ENCODE results near the gene SHANK1.

DNA sequence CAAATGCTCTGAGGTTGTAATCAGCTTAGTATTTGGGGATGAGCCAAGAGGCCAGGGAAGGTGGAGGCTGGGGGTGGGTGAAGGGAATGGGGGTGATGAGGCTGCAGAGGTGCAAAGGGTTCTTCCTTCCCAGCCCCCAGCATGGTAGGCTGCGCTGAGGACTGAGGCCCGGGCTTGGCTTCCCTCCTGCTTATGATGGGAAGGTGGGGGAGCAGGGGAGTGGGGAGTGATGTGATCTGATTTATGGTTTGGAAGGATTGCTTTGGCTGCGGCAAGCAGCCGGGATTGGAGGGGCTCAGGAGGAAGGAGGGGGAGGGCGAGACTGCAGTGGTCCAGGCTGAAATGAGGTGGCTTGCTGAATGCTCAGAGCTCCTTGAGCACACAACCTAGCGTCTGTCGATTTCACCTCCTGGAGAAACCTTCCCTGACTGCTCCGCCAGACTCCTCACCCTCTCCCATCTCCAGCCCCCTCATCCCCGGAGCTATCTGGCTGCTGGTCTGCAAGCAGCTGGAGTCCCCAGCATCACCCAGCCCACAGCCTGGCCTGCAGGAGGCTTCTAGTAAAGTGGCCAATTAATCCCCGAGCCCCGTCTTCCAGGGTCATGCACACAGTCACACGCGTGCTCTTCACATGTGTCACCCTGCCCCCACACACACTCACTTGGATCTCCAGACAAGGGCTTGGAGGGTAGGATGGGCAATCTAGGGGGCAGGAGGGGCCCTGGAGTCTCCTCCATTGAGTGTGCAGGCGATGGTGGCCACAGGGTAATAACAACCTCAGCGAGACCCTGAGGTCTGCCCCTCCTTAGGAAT lies 2.8 kb upstream of the SHANK1 start:
- TF ChIP-seq, protein P1, sequence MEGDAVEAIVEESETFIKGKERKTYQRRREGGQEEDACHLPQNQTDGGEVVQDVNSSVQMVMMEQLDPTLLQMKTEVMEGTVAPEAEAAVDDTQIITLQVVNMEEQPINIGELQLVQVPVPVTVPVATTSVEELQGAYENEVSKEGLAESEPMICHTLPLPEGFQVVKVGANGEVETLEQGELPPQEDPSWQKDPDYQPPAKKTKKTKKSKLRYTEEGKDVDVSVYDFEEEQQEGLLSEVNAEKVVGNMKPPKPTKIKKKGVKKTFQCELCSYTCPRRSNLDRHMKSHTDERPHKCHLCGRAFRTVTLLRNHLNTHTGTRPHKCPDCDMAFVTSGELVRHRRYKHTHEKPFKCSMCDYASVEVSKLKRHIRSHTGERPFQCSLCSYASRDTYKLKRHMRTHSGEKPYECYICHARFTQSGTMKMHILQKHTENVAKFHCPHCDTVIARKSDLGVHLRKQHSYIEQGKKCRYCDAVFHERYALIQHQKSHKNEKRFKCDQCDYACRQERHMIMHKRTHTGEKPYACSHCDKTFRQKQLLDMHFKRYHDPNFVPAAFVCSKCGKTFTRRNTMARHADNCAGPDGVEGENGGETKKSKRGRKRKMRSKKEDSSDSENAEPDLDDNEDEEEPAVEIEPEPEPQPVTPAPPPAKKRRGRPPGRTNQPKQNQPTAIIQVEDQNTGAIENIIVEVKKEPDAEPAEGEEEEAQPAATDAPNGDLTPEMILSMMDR (conservative IDR thresholded peaks at IDR 0.05; ENCODE audit: low read length), result no peak
- no peak for TF ChIP-seq EZH2phosphoT487 (IDR thresholded peaks at IDR 0.05; ENCODE audit: borderline replicate concordance, low read depth, low read length)

All from OCI-LY7 (cell line).